T-helper 2 cell (primary cell): ENCODE data around the gene NOTCH2.

ENCODE experiments used
- DNase-seq, 5 experiments: peaks; one replicate each; pipeline versions ENCODE4 v3.0.0 to v3.0.0-alpha.2; 2012 to 2022

The NOTCH2 gene

GRCh38 chr1:119940697-119941096 is 128.8 kb downstream of the NOTCH2 start:
- DNase-seq = no peak

GRCh38 chr1:119937198-119937597 is 132.3 kb downstream of the NOTCH2 start:
- DNase-seq = no peak

GRCh38 chr1:119935915-119936314 is 133.5 kb downstream of the NOTCH2 start:
- no peak for DNase-seq

GRCh38 chr1:119935373-119935772 is 134.1 kb downstream of the NOTCH2 start:
- no peak for DNase-seq

- no peak for DNase-seq
These were observed 136.1 kb downstream of the NOTCH2 start for GRCh38 chr1:119933397-119933796.

- DNase-seq = no peak
These were observed 139.7 kb downstream of the NOTCH2 start for GRCh38 chr1:119929643-119930315.

GRCh38 chr1:119926553-119926952 is 142.9 kb downstream of the NOTCH2 start:
- DNase-seq = no peak

- DNase-seq = no peak
These were observed 144.2 kb downstream of the NOTCH2 start for GRCh38 chr1:119924948-119925898.

- no peak for DNase-seq
These were observed 149.1 kb downstream of the NOTCH2 start for GRCh38 chr1:119920104-119920968.

GRCh38 chr1:119919241-119919640 is 150.2 kb downstream of the NOTCH2 start:
- no peak for DNase-seq

- no peak for DNase-seq
These were observed 151.2 kb downstream of the NOTCH2 start for GRCh38 chr1:119918301-119918700.

GRCh38 chr1:119917304-119918055 is 152.0 kb downstream of the NOTCH2 start:
- DNase-seq = no peak

- DNase-seq = no peak
These were observed 153.9 kb downstream of the NOTCH2 start for GRCh38 chr1:119915517-119915916.

GRCh38 chr1:119914071-119914470 is 155.4 kb downstream of the NOTCH2 start:
- DNase-seq = no peak

- DNase-seq = no peak
These were observed 156.5 kb downstream of the NOTCH2 start for GRCh38 chr1:119912963-119913362.

- no peak for DNase-seq
These were observed 157.7 kb downstream of the NOTCH2 start for GRCh38 chr1:119911775-119912174.

GRCh38 chr1:119910618-119911017 is 158.8 kb downstream of the NOTCH2 start:
- no peak for DNase-seq

GRCh38 chr1:119909890-119910596 is 159.4 kb downstream of the NOTCH2 start:
- no peak for DNase-seq

- no peak for DNase-seq
These were observed 160.8 kb downstream of the NOTCH2 start for GRCh38 chr1:119908661-119909060.

- no peak for DNase-seq
These were observed 162.4 kb downstream of the NOTCH2 start for GRCh38 chr1:119906927-119907652.

GRCh38 chr1:119903443-119903835 is 166.0 kb downstream of the NOTCH2 start:
- no peak for DNase-seq
